ENCODE results near the gene UFSP2.

UFSP2 gene

DNA sequence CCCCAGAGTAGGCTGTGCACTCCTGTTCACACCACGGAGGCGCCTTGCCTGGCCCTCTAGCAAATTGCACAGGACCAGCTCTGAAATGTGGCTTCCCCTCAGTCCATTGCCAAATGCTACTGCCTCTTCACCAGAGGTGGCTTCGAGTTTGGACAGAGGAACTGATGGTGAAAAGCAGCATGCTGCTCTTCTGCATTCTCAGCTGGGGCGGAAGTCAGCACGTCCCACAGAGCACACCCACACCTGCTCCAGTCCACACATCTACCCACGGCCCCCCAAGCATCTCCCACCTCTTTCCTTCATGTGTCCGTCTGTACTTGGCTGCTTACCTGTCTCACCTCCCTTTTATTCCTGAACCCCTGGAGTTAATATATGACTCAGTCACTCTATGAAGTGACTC lies 73.6 kb downstream of the UFSP2 start:
- no peak for DNase-seq (ENCODE audit: low read depth)

DNA sequence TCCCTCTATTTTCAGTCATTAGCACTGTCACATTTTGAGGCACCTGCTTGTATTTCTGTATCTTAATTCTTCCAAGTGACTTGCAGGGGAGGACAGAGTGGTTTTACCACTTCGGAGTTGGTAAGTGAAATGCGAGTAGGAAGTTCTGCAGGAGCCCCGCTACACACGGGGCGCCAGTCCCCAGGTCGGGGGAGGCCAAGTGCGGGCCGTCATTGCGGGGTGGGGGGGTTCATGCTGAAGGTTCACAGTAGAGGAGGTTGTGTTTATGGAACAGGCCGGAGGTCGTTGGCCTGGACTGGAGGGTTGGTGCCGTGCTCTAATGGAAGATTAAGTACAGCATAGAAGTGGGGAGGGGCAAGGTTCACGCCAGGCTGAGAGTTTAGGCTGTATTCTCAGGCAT lies 74.1 kb downstream of the UFSP2 start:
- no peak for DNase-seq (ENCODE audit: low read depth)

Measured in activated T-helper 9 cell treated with anti-CD3 and anti-CD28 coated beads, Interleukin-2, amount 50 U/mL, for 16 hours (primary cell).